ENCODE data around the gene NQO1.
"Not testable (repeated sequence)": the region's sequence is repeated elsewhere in the genome, so short reads cannot be mapped to it uniquely, and the experiment has no call there.

The NQO1 gene

DNA sequence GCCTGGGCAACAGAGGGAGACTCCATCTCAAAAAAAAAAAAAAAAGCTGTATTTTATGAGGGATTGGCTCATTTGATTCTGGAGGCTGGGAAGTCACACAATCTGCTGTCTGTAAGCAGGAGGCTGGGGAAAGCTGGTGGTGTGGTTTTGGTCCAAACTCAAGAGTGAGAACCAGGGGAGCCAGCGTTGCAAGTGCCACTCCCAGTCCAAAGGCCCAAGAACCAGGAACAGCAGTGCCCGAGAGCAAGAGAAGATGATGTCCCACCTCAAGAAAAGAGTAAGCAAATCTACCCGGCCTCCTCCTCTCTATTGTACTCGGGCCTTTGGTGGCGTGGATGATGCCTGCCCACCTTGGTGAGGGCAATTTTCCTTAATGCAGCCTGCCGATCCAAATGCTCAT is 5.7 kb upstream of the NQO1 start:
- Histone ChIP-seq H3K9me3 (ENCODE audit: insufficient read depth, low read length) (no peaks in the 10 kb centered on the region), H3K27me3 (ENCODE audit: low read length) (no peaks in the 10 kb centered on the region), H3K9me2 (replicated peaks; ENCODE audit: insufficient read depth, low read length) (no peaks in the 10 kb centered on the region), H3K27ac (ENCODE audit: low read depth, low read length) (no peak overlapping the region), H3F3A (ENCODE audit: insufficient read depth) (no peaks in the 10 kb centered on the region), H3K4me3 (ENCODE audit: insufficient read depth, low read length, poor library complexity, severe bottlenecking) (no peak overlapping the region), H3K79me2 (ENCODE audit: insufficient read depth, low read length) (no peaks in the 10 kb centered on the region), H3K4me2 (ENCODE audit: low read depth, low read length, poor library complexity, severe bottlenecking) (no peak overlapping the region), H3K9ac (ENCODE audit: low read length) (no peak overlapping the region), H2AFZ (ENCODE audit: low read depth, low read length, severe bottlenecking) (no peak overlapping the region), H4K20me1 (ENCODE audit: low read depth, low read length) (no peaks in the 10 kb centered on the region), H3K36me3 (ENCODE audit: low read length) (no peaks in the 10 kb centered on the region)
- no peak for TF ChIP-seq EZH2phosphoT487 (conservative IDR thresholded peaks at IDR 0.05; ENCODE audit: low read length)
- no peak for TF ChIP-seq CTCF (IDR thresholded peaks at IDR 0.05; ENCODE audit: insufficient read depth, low read length, poor library complexity, severe bottlenecking)

DNA sequence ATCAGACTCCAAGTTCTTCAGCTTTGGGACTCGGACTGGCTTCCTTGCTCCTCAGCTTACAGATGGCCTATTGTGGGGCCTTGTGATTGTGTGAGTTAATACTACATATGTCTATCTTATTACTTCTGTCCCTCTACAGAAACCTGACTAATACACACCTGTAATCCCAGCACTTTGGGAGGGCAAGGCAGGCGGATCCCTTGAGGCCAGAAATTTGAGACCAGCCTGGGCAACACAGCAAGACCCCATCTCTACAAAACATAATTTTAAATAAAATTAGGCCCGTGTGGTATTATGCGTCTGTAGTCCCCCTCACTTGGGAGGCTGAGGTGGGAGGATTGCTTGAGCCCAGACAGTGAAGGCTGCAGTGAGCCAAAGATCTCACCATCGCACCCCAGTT is 4.9 kb upstream of the NQO1 start:
- not testable (repeated sequence) for H3K4me3 ChIP-seq (ENCODE audit: insufficient read depth, low read length, poor library complexity, severe bottlenecking); H4K20me1 ChIP-seq (ENCODE audit: low read depth, low read length); H3F3A ChIP-seq (ENCODE audit: insufficient read depth); H2AFZ ChIP-seq (ENCODE audit: low read depth, low read length, severe bottlenecking); H3K27me3 ChIP-seq (ENCODE audit: low read length); H3K27ac ChIP-seq (ENCODE audit: low read depth, low read length); H3K9ac ChIP-seq (ENCODE audit: low read length); H3K9me2 ChIP-seq (replicated peaks; ENCODE audit: insufficient read depth, low read length); H3K79me2 ChIP-seq (ENCODE audit: insufficient read depth, low read length); H3K4me2 ChIP-seq (ENCODE audit: low read depth, low read length, poor library complexity, severe bottlenecking); H3K36me3 ChIP-seq (ENCODE audit: low read length); H3K9me3 ChIP-seq (ENCODE audit: insufficient read depth, low read length)

- H3K9ac ChIP-seq (ENCODE audit: low read length); H4K20me1 ChIP-seq (ENCODE audit: low read depth, low read length); H3F3A ChIP-seq (ENCODE audit: insufficient read depth); H3K36me3 ChIP-seq (ENCODE audit: low read length); H3K9me3 ChIP-seq (ENCODE audit: insufficient read depth, low read length); H3K4me3 ChIP-seq (ENCODE audit: insufficient read depth, low read length, poor library complexity, severe bottlenecking); H3K27ac ChIP-seq (ENCODE audit: low read depth, low read length); H3K27me3 ChIP-seq (ENCODE audit: low read length); H3K79me2 ChIP-seq (ENCODE audit: insufficient read depth, low read length); H3K4me2 ChIP-seq (ENCODE audit: low read depth, low read length, poor library complexity, severe bottlenecking); H2AFZ ChIP-seq (ENCODE audit: low read depth, low read length, severe bottlenecking); H3K9me2 ChIP-seq (replicated peaks; ENCODE audit: insufficient read depth, low read length): not testable (repeated sequence)
Observed at GRCh38 chr16:69729030-69729429, 2.7 kb upstream of the NQO1 start.

DNA sequence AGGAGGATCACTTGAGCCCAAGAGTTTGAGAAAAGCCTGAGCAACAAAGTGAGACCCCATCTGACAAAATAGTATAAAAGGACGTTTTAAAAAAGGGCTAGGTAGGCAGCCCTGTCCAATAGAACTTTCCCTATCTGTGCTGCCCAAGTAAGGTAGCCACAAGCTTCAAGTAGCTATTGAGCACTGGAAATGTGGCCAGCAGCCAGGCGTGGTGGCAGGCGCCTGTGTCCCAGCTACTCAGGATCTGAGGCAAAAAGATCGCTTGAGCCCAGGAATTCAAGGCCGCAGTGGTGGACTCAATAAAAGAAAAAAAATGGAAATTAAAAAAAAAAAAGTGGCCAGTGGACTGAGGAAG is 1.5 kb upstream of the NQO1 start:
- Histone ChIP-seq H2AFZ (ENCODE audit: low read depth, low read length, severe bottlenecking) (no peak overlapping the region), H3K9ac (ENCODE audit: low read length) (no peak overlapping the region), H3K4me2 (ENCODE audit: low read depth, low read length, poor library complexity, severe bottlenecking) (no peak overlapping the region), H3K79me2 (ENCODE audit: insufficient read depth, low read length) (no peaks in the 10 kb centered on the region), H3K36me3 (ENCODE audit: low read length) (no peaks in the 10 kb centered on the region), H3K9me3 (ENCODE audit: insufficient read depth, low read length) (no peaks in the 10 kb centered on the region), H4K20me1 (ENCODE audit: low read depth, low read length) (no peaks in the 10 kb centered on the region), H3F3A (ENCODE audit: insufficient read depth) (no peaks in the 10 kb centered on the region), H3K27ac (ENCODE audit: low read depth, low read length) (no peak overlapping the region), H3K4me3 (ENCODE audit: insufficient read depth, low read length, poor library complexity, severe bottlenecking) (no peak overlapping the region), H3K9me2 (replicated peaks; ENCODE audit: insufficient read depth, low read length) (no peaks in the 10 kb centered on the region), H3K27me3 (ENCODE audit: low read length) (no peaks in the 10 kb centered on the region)
- no peak for TF ChIP-seq EZH2phosphoT487 (conservative IDR thresholded peaks at IDR 0.05; ENCODE audit: low read length)
- TF ChIP-seq CTCF (IDR thresholded peaks at IDR 0.05; ENCODE audit: insufficient read depth, low read length, poor library complexity, severe bottlenecking) = no peak
